HEK293 (cell line): Measurements from ENCODE around the gene DPH5.
"Not testable (repeated sequence)": the region's sequence is repeated elsewhere in the genome, so short reads cannot be mapped to it uniquely, and the experiment has no call there.

Experiments used
- CTCF ChIA-PET: fragments of 350-600 bp; formaldehyde crosslinking; extraction: SDS; loops from one replicate; lab custom pipeline; 2021; ENCODE audit warnings: antibody characterized with exemption; lab: Yijun Ruan, JAX
- POLR2A ChIA-PET: fragments of 300-600 bp; formaldehyde crosslinking; extraction: SDS; loops from one replicate; lab custom pipeline; 2020; ENCODE audit warnings: antibody characterized with exemption, inconsistent platforms; lab: Yijun Ruan, JAX
- H3K27ac ChIP-seq: fragments of 200-500 bp; sonication (Bioruptor generic); 2 replicates; pipeline ENCODE4 v1.5.1; 2014; ENCODE audit warnings: low read depth, low read length, control low read depth, inconsistent platforms; ENCODE audit errors: extremely low read depth
- H3K36me3 ChIP-seq, 2 experiments: fragments of 200-500 bp in 1 of 2; sonication (Bioruptor generic) in 1 of 2; 1 replicate in 1 of 2; 2 replicates in 1 of 2; pipeline ENCODE4 v1.5.1; 2014 to 2017; ENCODE audit warnings: inconsistent platforms in 2 of 2, low read length in 2 of 2; ENCODE audit not compliant: control insufficient read depth in 2 of 2, insufficient read depth in 1 of 2
- H3K4me1 ChIP-seq: fragments of 200-500 bp; sonication (Bioruptor generic); 2 replicates; pipeline ENCODE4 v1.5.1; 2014; ENCODE audit warnings: mild to moderate bottlenecking, low read length, inconsistent platforms; ENCODE audit not compliant: control insufficient read depth, insufficient read depth
- H3K4me3 ChIP-seq: 2 replicates; pipeline ENCODE4 v1.5.1; 2011; ENCODE audit warnings: low read depth, mild to moderate bottlenecking, control low read depth, low read length, moderate library complexity
- H3K9me3 ChIP-seq: fragments of 200-500 bp; sonication (Bioruptor generic); 2 replicates; pipeline ENCODE4 v1.5.1; 2014; ENCODE audit warnings: low read depth, low read length, inconsistent platforms; ENCODE audit not compliant: control insufficient read depth, insufficient read depth
- PRDM6 ChIP-seq: fragments of 450-650 bp; formaldehyde crosslinking; IDR thresholded peaks from 2 replicates; pipeline ENCODE4 v1.5.1; 2017; ENCODE audit warnings: missing biosample characterization, missing genetic modification characterization
- RBAK ChIP-seq: fragments of 450-650 bp; formaldehyde crosslinking; IDR thresholded peaks from 2 replicates; pipeline ENCODE4 v1.5.1; 2016; ENCODE audit warnings: missing biosample characterization, missing genetic modification characterization
- SP3 ChIP-seq: fragments of 450-650 bp; formaldehyde crosslinking; IDR thresholded peaks from 2 replicates; pipeline ENCODE4 v1.5.1; 2016; ENCODE audit warnings: missing biosample characterization, missing genetic modification characterization
- ZFHX2 ChIP-seq: fragments of 450-650 bp; formaldehyde crosslinking; conservative IDR thresholded peaks from 2 replicates; pipeline ENCODE4 v1.5.1; 2016; ENCODE audit warnings: missing biosample characterization, missing genetic modification characterization
- ZNF112 ChIP-seq: fragments of 450-650 bp; formaldehyde crosslinking; IDR thresholded peaks from 2 replicates; pipeline ENCODE4 v1.5.0; 2017; ENCODE audit warnings: missing biosample characterization, missing genetic modification characterization
- ZNF184 ChIP-seq: fragments of 450-650 bp; IDR thresholded peaks from 2 replicates; pipeline ENCODE4 v1.5.1; 2018; ENCODE audit warnings: missing biosample characterization, mild to moderate bottlenecking, missing genetic modification characterization
- ZNF214 ChIP-seq: fragments of 450-650 bp; formaldehyde crosslinking; IDR thresholded peaks from 2 replicates; pipeline ENCODE4 v1.5.1; 2017; ENCODE audit warnings: missing biosample characterization, mild to moderate bottlenecking, missing genetic modification characterization, borderline replicate concordance
- ZNF514 ChIP-seq: fragments of 450-650 bp; formaldehyde crosslinking; IDR thresholded peaks from 2 replicates; pipeline ENCODE4 v1.5.1; 2016; ENCODE audit warnings: missing biosample characterization, missing genetic modification characterization
- ZNF670 ChIP-seq: fragments of 450-650 bp; formaldehyde crosslinking; IDR thresholded peaks from 2 replicates; pipeline ENCODE4 v1.5.1; 2016; ENCODE audit warnings: missing biosample characterization, missing genetic modification characterization, low read depth
- ZNF747 ChIP-seq: fragments of 450-650 bp; formaldehyde crosslinking; IDR thresholded peaks from 2 replicates; pipeline ENCODE4 v1.5.1; 2016; ENCODE audit warnings: missing biosample characterization, missing genetic modification characterization
- ZNF791 ChIP-seq: fragments of 450-650 bp; formaldehyde crosslinking; IDR thresholded peaks from 2 replicates; pipeline ENCODE4 v1.5.1; 2016; ENCODE audit warnings: missing biosample characterization, missing genetic modification characterization
- ZNF843 ChIP-seq: fragments of 450-650 bp; formaldehyde crosslinking; IDR thresholded peaks from 2 replicates; pipeline ENCODE4 v1.5.1; 2016; ENCODE audit warnings: missing biosample characterization, missing genetic modification characterization
- TF ChIP-seq, protein P1 (sequence below): fragments of 450-650 bp; formaldehyde crosslinking; IDR thresholded peaks from 2 replicates; pipeline ENCODE4 v1.5.0; 2017; ENCODE audit warnings: missing biosample characterization, missing genetic modification characterization, borderline replicate concordance

DPH5 gene

DNA sequence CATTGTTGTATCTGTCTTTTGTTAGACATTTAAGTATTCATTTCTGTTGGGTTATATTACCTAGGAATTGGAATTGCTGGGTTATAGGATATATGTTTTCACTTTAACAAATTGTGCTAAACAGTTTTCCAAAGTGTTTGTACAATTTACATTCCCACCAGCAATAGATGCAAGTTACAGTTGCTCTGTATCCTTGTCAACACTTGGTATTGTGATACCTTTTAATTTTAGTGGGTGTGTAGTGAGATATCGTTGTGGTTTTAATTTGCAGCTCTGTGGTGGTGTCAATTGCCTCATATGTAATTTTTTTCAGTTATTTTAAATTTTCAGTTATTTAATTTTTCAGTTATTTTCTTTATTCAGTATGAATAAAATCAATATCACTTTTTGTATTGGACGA is 7.4 kb upstream of the DPH5 start:
- Histone ChIP-seq H3K27ac (no peak overlapping the region), H3K36me3 (peaks cover 0 to 6% of the 10 kb centered on the region in 2 experiments; a peak in 2 of 3 replicates), H3K4me3 (no peak overlapping the region), H3K9me3 (no peaks in the 10 kb centered on the region), H3K4me1 (no peaks in the 10 kb centered on the region)
- CTCF ChIA-PET: no interaction called here
- POLR2A ChIA-PET: no interaction called here
- TF ChIP-seq ZNF747 (tag by site-specific recombination): no peak
- TF ChIP-seq ZNF184 (tag by site-specific recombination): peak; percentile 95
- TF ChIP-seq, all 188 proteins: peak for 1

GRCh38 chr1:101032129-101032528 is 6.5 kb upstream of the DPH5 start:
- H3K4me3 ChIP-seq, H3K9me3 ChIP-seq, POLR2A ChIA-PET, H3K4me1 ChIP-seq, H3K27ac ChIP-seq, H3K36me3 ChIP-seq: not testable (repeated sequence)
- CTCF ChIA-PET: interaction anchor here (0.7 to 1.7 kb wide), 2 partner anchors 207 to 681 kb away, joined by 4 to 5 read pairs; no protein-coding TSS in a partner anchor

- ChIA-PET CTCF (interaction anchor here (1.7 kb wide), 1 partner anchor 208 kb away, joined by 5 read pairs; no protein-coding TSS in a partner anchor), POLR2A (no interaction called here)
- TF ChIP-seq ZNF112: no peak
- TF ChIP-seq, protein P1, sequence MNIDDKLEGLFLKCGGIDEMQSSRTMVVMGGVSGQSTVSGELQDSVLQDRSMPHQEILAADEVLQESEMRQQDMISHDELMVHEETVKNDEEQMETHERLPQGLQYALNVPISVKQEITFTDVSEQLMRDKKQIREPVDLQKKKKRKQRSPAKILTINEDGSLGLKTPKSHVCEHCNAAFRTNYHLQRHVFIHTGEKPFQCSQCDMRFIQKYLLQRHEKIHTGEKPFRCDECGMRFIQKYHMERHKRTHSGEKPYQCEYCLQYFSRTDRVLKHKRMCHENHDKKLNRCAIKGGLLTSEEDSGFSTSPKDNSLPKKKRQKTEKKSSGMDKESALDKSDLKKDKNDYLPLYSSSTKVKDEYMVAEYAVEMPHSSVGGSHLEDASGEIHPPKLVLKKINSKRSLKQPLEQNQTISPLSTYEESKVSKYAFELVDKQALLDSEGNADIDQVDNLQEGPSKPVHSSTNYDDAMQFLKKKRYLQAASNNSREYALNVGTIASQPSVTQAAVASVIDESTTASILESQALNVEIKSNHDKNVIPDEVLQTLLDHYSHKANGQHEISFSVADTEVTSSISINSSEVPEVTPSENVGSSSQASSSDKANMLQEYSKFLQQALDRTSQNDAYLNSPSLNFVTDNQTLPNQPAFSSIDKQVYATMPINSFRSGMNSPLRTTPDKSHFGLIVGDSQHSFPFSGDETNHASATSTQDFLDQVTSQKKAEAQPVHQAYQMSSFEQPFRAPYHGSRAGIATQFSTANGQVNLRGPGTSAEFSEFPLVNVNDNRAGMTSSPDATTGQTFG (tag by site-specific recombination): no peak
- no peak for TF ChIP-seq ZFHX2
- no peak for TF ChIP-seq ZNF214 (tag by site-specific recombination)
- TF ChIP-seq ZNF791: no peak
- no peak for TF ChIP-seq SP3 (tag by site-specific recombination)
- no peak for TF ChIP-seq ZNF670 (tag by site-specific recombination)
- TF ChIP-seq ZNF843: no peak
- TF ChIP-seq ZNF514: no peak
- H3K36me3 ChIP-seq: peaks cover 0 to 7% of the 10 kb centered on the region in 2 experiments; a peak in 1 of 3 replicates
- H3K4me3 ChIP-seq: no peak overlapping the region
- H3K9me3 ChIP-seq: no peaks in the 10 kb centered on the region
- H3K27ac ChIP-seq: no peak overlapping the region
- no peaks in the 10 kb centered on the region for H3K4me1 ChIP-seq
Observed at GRCh38 chr1:101030881-101031280, 5.3 kb upstream of the DPH5 start.

DNA sequence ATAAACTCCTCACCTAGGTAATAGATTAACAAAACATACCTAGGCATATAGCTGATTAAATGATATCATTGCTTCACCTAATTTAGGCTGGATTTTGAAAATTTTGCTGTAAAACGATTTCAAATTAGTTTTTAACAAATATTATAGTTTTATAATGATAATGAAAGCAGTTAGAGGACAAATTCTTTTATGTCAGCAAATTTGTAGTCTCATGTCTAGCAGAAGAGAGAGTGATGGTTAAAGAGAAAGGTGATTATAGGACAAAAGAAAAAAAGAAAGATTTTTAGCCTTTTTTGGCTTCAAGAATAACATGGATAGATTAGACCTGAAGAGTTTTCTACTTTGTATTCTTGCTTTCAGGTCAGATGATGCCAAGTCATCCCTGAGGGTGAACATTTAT is 3.6 kb upstream of the DPH5 start:
- Histone ChIP-seq H3K36me3 (peaks cover under 1 to 8% of the 10 kb centered on the region in 2 experiments; a peak in 2 of 3 replicates), H3K27ac (no peak overlapping the region), H3K4me3 (no peak overlapping the region), H3K4me1 (0 out of 2 replicates have a peak, but pooled peaks cover 3% of the 10 kb centered on the region), H3K9me3 (no peaks in the 10 kb centered on the region)
- ChIA-PET CTCF (no interaction called here), POLR2A (no interaction called here)
- TF ChIP-seq RBAK (tag by site-specific recombination): no peak
- TF ChIP-seq PRDM6 (tag by site-specific recombination): peak; percentile 29; the same call in 1 of the 2 replicates
